ENCODE results near the gene PRKAG3.
"Not testable (repeated sequence)": the region's sequence is repeated elsewhere in the genome, so short reads cannot be mapped to it uniquely, and the experiment has no call there.

The PRKAG3 gene

DNA sequence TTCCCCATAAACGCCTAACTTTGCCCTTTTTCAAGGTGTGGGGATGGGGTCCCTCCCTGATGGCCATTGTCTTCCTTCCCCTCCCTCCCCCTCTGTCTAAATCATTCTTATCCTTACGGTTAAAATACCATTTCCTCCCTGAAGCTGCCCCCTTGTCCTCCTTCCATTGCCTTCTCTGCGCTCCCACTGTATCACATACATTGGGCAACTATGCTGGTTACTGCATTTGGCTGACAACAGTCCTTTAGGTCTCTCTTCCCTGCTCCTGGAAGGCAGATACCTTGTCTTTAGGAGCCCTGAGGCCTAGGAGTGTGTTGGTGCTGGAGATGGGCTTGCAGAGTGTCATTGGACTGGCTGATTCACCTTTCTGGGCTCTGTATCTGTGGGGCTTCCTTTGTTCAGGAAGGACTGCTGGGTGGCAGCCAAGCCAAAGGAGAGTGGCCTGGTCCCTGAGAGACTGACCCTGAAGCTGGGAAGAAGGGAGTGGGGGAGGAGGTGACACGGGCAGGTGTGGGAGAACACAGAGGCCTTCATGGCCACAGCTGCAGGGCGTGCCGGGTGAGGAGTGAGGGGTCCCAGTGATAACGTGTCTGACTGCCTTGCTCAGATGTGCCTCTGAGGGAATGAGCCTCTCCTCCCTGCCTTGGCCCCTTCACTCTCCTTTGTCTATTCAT, 30.2 kb upstream of the PRKAG3 start:
- DNase-seq = no peak

DNA sequence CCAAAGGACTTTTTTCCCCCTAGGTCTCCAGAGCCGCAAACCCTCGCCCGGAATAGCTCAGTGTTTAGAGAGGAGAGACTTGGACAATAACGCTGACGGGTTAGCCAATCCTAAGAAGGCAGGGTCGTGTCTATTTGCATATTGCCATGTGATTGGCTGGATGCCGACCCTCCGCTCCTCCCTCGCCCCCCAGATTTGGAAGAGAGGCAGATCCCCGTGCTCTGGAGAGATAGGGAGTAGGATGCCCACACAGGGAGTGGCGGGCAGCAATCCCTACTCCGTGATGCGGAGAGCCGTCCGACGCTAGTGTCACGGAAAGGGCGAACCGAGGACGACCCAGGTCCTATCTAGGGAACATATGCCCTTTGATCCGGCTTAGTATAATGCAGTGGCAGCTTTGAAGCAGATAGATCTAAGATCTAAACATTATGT, 29.4 kb upstream of the PRKAG3 start:
- peak; percentile 85 for DNase-seq

DNA sequence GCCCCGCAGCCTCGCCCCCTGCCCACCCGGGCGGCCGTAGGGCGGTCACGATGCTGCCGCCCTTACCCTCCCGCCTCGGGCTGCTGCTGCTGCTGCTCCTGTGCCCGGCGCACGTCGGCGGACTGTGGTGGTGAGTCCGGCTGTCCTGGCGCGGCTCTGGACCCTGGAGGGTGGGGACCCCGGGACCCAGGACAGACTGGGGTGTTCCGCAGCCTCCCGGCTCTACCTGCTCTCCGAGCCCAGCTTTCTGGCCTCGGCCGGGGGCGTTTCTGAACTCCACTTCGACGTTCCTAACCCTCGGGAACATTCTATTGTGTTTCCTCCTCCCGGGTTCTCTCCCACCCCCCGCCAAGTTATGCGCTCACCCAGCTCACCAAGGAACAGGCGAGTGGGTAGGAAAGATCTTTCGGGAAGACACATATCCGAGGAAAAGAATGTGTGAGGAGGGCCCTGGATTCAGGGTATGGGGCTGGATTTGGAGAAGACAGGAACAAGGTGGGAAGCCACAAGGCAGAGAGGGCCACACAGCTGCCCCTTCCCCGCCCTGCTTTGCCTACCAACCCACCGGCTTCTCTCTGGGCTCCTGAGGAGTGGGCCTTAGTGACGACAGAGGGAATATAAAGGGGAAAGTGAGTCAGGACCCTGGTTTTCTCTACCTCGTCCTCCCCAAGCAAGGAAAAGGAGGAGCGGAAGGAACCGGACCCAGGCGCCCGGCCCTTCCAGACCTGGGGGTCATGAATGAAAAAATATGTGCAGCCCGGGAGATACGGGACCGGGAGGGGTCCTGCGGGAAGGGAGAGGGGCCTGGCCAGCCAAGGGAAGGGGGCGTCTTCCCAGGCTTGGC, 28.6 kb upstream of the PRKAG3 start:
- DNase-seq = no peak

DNA sequence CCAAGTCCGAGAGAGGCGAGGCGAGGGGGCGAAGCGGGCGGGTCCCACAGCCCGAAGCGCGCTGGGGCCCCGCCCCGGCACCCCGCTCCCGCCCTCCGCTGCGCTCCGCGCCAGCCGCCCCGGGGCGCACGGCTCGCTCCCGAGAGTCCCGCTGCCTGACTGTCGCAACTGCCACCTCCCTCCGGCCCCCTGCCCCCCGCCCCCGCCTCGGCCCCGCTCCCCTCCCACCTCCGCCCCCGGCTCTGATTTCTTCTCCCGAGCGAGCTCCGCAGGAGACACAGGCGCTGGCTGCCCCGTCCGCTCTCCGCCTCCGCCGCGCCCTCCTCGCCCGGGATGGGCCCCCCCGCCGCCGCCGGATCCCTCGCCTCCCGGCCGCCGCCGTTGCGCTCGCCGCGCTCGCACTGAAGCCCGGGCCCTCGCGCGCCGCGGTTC, 28.0 kb upstream of the PRKAG3 start, which contains the start of gene WNT6:
TSS of gene WNT6 (plus strand) at position 250 of the 432 bp plus-strand sequence. CDS start 233 bp downstream, outside the sequence.
- DNase-seq = no peak

DNA sequence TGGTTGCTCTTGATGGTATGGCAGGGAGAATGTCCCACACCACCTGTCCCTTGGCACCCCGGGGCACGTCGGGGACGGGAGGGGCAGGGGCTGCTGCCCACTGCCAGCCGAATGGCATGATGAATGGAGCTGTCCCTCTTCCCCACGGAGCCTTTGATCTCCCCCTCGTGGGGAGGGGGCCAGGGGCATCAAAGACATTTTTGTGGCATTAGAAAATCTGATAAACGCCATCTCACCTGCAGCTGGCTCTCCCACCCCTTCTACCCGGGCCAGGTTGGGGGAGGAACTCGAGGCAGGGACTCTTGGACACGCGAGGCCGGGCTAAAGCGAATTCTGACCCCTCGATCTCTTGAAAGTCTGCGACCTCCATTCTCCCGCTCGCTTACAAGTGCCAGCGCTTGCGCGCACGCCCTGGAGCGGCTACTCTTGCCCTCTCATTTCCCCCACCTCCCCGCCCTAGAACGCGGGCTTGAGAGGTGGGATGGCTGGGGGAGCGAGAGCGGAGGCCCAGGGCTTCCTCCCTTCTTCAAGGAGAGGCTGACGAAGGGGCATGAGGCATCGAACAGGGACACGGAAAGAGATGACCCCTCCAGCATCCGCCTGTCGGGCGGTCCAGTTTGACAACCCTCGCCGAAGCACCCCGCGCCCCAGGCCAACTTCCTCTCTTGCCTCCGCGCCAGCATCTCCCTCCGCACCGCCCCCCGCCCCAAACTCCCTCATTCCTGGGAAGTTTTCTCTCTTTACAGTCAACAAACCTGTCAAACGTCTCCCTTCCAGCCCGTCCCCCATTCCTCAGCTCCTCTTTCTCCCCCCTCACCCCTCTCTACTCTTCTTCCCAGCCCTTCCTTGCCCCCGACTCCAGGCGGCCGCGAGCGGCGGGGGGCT, 27.3 kb upstream of the PRKAG3 start:
- DNase-seq = no peak

DNA sequence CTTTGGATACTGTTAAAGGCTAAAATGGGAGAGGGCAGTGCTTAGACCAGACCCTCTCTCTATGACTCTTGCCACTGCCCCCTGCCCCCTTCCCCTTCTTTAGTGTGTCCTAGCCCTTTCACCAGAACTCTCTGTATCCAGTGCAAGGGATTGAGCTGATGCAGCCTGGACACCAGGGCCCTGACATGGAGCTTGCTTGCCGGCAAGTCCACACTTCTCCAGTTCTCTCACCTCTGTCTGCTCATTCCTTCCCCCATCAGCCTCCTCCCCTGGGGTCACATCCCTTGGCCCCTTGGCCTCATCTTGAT, 26.5 kb upstream of the PRKAG3 start:
- no peak for DNase-seq

DNA sequence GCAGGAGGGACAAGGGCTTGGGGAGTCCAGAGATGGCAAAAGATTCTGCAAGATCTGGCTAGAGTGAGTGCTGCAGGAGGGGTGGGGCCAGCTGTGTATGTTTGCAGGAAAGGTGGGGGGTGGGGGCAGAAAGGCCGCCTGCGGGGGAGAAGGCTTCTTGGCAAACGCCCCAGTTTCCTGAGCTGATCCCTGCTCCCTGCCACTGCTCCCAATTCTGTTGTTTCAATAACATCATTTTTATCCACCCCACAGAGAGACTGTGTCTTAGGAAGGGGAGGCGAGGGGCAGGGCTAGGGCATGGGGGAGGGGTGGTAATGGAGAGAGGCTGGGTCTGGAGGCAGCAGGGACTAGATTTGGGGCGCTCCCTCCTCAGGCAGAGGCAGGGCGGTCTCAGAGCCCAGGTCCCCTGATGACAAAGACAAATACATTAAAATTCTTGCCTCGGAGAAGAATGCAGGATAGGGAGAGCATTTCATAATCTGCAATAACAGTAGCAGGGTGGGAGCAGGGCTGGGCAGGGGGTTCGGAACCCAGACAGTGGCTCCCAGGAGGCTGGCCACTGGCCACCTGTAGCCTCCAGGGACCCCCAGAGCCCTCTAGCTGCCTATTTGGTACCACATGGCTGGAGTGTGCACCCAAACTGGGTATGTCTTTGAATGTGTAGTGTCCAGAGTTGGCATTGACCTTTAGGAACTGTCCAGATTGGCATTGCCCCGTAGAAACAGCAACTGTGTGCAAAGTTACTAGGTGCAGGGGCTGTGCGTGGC, 26.0 kb upstream of the PRKAG3 start:
- DNase-seq = peak; percentile 82

DNA sequence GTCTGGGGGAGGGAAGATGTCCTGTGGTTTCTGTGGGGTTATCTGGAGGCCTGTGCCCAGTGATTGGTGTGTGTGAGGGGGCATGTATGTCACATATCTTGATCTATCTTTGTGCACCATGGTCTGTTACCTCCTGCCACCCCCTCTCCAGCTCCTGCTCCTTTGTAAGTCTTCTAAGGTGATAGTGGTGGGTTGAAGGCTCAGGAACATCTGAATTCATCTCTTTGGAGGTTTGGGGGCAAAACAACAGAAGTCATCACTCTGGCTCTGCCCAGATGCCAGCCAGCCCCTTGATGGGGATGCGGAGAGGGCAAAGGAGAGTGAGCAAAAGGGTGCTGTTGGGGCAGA, 25.3 kb upstream of the PRKAG3 start:
- DNase-seq = no peak

DNA sequence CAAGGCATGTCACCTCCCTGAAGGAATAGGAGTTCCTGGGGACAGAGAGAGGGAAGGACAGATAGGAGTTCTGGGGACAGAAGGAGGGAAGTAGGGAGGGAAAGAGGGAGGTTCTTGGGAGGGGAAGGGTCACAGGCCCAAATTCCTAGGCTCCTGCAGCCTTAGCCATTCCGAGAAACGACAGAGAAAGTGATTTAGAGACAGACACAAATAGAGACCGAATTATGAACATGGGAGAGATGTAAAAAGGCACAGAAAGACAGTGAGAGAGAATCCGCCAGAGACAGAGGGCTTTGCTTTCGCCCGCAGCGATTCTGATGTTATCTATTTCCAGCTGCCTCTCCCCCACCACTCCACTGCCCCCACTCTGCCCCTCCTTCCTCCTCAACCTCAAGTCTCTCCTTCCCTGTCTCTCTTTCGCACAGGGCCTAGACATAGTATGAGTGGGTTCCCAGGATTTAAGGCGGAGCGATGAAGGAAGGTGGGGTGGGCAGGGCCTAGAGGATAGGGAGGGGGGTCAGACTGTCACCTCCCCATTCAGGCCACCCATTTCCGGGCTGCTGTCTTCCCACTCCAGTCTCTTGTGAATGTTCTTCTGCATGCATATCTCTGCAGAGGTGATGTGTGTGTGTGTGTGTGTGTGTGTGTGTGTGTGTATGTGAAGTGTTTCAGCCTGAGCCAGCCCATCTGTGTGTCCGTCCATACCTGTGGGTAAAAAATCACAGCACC, 24.7 kb upstream of the PRKAG3 start:
- no peak for DNase-seq

DNA sequence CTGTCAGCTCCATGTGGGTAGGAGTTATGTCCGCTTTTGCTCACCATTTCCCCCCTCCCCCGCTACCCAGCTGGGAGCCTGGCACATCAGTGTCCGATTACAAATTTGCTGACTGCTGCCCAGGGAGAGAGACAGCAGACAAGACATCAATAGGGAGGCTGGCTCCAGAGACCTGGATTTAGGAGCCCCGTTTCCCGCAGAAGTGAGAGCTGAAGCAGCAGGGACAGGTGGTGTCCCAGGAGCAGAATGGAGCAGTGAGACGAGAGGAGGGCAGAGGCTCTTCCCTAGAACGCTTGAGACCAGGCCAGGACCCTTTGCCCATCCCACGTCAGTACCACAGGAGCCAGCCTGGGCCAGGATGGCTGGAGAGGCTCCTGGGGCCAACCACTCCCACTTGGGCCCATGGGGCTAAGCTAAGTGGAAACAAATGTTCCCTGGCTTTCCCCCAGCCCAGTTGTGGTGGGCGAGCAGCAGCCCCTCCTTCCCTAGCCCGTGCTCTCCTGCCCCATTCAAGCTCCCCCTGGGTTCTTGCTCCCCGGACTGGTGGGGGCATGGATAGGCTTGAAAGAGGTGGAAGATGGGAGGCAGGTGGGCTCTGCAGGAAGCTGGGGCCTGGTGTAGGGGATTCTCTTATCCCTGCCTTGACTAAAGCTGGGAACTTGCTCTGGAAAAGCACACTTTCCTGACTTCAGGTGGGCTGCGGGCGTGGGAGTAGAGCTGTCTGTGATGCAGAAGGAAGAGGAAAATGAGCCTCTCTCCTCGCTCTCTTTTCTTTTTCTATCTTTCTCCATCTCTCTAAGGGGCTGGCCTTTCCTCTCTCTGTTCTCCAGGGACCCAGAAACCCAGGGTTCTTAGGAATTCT, 23.9 kb upstream of the PRKAG3 start:
- no peak for DNase-seq

DNA sequence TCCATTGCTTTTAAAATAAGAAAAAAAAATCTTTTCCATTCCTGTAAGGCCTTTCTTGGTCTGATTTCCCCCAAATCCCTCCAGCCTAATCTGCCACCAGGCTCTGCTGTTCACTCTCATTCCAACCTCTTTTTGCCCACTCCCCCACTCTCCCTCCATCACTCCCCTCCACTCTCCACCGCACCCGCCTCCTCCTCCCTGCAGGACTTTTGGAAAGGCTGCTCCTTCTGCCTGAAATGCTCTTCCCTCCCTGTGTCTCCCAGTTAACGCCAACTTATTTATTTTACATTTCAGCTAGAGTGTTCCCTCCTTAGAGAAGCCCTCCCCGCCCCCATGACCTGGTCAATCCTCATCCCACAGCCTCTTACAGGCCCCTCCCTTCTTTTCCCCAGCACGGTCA, 23.3 kb upstream of the PRKAG3 start:
- DNase-seq = no peak

DNA sequence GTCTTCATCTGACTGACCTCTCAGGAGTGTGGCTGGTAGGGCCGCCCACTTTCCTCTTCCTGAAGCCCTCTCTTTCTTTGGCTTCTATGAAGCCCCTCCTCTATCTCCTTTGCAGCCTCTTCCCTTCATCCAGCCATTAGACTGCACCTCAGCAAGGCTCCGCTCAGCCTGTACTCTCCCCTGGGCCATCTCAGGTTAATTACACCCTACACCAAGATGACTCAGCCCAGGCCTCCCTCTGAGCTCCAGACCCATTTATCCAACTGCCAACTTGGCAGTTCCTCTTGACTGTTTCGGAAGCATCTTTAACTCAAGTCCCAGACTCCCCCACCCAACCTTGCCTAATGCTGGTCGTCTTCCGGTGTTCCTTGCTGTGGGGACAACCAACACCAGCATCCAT, 22.2 kb upstream of the PRKAG3 start:
- DNase-seq = peak; percentile 42

DNA sequence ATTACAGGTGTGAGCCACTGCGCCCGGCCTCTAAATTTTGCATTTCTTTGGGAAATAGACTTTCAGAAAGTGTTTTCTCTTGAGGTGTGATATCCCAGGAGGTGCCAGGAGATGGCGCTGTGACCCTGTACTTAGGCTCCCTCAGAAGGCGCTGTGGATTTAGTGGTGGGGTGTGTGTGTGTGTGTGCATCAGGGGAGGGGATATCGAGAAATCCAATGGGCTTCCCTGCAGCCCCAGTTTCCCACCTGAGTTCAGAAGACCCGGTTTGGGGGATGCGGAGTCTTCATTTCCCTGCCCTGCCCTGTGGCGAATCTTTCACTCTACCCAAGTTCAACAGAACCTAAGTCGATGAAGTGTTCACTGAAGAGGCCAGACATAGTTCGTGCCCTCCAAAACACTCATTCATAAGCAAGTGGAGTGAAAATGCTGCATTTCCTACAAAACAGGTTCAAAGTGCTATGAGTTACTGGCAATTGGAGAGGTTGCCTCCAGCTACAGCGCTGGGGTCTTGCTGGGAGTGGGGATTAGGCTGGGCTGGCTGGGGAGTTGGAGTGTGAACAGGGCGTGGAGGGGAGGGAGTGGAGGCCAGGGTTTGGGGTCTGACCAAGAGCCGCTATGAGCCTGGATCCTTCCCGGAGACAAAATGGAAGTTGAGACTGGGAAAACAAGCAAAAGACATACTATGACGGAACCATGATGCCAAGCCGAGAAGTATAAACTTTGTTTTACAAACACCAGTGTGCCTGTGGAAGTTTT, 21.5 kb upstream of the PRKAG3 start:
- DNase-seq = peak; percentile 69

DNA sequence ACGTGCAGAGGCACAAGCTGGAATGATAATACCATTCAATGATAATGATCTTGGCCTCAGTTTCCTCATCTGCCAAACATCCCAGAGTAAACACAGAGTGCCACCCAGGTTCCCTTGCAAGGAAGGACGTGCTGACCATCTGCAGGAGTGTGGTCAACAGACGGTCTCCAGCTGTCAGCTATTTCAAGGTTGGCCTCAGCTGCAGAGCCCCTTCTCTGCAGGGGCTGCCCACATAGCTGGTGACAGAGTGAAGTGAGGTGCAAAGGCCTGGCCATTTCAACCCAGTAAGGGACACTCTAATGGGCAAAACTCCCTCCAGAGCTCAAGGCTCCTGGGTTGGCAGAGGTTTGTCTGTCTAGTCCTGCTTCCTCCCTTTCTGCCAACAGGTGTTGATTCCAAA, 19.7 kb upstream of the PRKAG3 start:
- DNase-seq = no peak

DNA sequence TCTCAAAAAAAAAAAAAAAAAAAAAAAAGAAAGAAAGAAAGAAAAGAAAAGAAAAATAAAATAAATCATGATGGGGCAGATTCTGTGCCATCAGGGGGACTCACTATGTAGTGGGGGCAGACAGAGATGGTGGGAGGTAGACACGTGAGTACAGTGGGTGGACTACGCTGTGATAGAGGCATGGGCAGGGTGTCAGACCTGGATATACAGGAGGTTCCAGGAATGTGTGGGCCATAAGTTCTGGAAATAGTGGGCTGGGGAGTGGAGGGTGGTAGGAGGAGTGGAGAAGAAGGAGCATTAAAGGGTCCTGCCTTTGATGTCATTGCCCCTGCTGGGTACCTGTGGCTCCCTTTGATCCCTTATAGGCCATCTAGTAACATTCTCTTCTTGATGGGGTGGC, 19.2 kb upstream of the PRKAG3 start:
- DNase-seq = no peak

DNA sequence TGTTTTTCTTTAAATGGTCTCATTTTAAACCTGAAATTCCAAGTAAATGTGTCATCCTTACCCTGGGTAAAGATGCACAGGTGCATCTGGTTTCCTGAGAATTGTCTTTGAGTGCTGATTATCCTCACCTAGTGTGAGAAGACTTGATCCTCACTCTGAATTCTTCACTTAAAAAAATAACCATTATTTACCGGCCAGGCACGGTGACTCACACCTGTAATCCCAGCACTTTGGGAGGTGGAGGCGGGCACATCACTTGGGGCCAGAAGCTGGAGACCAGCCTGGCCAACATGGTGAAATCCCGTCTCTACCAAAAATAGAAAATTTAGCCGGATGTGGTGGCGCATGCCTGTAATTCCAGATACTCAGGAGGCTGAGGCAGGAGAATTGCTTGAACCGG, 18.1 kb upstream of the PRKAG3 start:
- DNase-seq = no peak

DNA sequence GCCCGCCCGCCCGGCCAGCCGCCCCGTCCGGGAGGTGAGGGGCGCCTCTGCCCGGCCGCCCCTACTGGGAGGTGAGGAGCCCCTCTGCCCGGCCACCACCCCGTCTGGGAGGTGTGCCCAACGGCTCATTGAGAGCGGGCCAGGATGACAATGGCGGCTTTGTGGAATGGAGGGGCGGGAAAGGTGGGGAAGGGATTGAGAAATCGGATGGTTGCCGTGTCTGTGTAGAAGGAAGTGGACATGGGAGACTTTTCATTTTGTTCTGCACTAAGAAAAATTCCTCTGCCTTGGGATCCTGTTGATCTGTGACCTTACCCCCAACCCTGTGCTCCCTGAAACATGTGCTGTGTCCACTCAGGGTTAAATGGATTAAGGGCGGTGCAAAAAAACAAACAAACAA, 15.4 kb upstream of the PRKAG3 start:
- DNase-seq = not testable (repeated sequence)

DNA sequence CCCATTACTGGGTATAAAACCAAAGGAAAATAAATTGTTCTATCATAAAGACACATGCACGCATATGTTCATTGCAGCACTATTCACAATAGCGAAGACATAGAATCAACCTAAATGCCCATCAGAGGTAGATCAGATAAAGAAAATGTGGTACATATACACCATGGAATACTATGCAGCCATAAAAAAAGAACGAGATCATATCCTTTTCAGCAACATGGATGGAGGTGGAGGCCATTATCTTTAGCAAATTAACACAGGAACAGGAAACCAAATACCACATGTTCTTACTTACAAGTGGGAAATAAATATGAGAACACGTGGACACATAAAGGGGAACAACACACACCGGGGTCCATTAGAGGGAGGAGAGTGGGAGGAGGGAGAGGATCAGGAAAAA, 12.7 kb upstream of the PRKAG3 start:
- not testable (repeated sequence) for DNase-seq

DNA sequence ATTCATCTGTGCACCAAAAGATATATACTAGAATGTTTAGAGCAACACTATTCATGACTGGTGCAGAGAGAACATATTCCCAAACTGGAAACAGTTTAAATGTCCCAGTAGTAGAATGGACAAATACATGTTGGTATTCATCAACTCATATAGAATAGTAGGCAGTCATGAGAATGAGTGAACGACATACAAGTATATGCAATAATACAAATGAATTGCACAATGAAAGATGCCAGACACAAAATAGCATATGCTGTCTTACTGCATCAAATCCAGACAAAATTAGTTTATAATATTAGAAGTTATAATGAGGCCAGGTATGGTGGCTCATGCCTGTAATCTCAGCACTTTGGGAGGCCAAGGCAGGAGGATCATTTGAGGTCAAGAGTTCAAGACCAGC, 8.3 kb upstream of the PRKAG3 start:
- no peak for DNase-seq

DNA sequence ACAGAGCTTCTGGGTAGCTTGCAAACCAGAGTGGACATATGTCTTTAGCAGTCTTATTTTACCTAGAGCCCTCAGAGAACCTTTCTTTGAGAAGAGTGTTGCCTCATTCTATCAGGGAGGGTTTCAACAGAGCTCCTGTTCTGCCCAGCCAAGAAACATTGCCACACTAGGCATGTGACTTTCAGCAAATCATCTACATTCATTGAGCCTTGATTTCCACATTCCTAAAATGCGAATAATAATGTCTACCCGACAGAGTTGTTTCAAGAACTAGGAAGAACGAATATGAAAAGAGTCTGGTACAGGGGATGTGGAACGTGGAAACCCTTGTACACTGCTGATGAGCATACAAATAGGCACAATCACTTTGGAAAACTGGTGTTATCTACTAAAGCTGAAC, 7.8 kb upstream of the PRKAG3 start:
- no peak for DNase-seq

All from COR-L47 (cell line).